Hepatic stellate cell (primary cell): ENCODE results near the gene RAB10.
"Not testable (repeated sequence)": the region's sequence is repeated elsewhere in the genome, so short reads cannot be mapped to it uniquely, and the experiment has no call there.

Experiments
- DNase-seq: peaks from one replicate; pipeline ENCODE4 v3.0.0; 2011; ENCODE audit warnings: low spot score

RAB10 gene

DNA sequence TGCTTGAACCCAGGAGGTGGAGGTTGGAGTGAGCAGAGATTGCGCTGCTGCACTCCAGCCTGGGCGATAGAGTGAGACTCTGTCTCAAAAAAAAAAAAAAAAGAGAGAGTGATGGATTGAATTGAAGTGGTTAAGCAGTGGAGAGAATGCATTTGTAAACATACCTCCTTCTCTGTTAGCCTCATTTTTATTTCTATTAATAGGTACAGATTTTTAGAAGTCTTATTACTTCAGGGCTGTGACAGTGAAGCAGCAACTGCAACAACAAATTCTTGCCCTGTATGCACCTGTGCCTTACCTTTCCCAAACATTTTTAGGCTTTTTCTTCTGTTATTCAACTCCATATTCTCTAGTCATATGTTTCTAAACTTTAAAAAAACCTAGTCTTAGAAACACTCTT is 55.5 kb downstream of the RAB10 start:
- DNase-seq: no peak

GRCh38 chr2:26095758-26096157 is 61.9 kb downstream of the RAB10 start:
- DNase-seq: no peak

DNA sequence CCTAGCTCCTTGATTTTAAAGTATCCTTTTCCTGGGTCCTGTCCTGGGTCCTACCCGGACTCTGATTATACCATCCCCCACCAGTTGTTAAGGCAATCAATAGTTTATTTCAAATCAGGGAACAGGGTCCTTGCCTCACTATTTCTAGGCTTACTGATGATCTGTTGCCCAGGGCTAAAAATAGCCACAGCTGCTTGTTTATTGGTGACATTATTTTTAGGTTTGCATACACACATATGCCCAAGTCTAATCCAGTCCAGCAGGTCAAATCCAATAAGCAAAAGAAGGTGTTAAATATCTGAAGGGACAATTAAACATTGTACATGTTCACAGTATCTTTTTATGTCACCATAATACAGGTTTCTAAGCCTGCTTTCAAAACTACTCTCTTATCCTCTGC is 66.0 kb downstream of the RAB10 start:
- DNase-seq: no peak

- no peak for DNase-seq
Observed at GRCh38 chr2:26100384-26100783, 66.5 kb downstream of the RAB10 start.

DNA sequence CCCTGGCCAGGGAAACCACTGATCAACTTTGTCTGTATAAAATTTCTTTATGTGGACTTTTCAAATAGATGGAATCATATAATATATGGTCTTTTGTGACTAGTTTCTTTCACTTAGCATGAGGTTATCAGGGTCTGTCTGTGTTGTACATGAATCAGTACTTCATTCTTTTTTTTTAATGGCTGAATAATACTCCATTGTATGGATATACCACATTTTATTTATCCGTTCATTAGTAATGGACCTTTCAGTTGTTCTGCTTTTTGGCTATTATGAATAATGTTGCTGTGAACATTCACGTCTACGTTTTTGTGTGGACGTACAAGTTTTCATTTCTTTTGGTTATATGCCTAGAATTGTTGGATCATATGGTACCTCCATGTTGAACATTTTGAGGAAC is 69.9 kb downstream of the RAB10 start:
- DNase-seq: no peak

GRCh38 chr2:26108701-26109100 is 74.8 kb downstream of the RAB10 start:
- not testable (repeated sequence) for DNase-seq

DNA sequence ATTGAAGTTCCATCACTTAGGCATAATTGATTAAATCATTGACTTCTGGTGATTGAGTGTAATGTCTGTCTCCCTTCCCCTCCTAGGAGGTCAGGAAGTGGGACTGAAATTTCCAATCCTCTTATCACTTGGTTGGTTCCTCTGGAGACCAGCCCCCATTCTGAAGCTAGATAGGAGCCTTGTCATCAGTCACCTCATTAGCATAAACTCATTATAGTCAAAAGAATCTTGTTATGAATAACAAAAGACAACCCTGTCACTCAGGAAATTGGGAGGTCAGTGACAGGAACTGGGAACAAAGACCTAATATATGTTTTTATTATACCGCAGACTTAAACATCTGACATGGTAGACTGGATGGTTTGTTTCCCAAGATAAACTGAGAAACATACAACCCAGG is 78.3 kb downstream of the RAB10 start:
- DNase-seq: no peak

DNA sequence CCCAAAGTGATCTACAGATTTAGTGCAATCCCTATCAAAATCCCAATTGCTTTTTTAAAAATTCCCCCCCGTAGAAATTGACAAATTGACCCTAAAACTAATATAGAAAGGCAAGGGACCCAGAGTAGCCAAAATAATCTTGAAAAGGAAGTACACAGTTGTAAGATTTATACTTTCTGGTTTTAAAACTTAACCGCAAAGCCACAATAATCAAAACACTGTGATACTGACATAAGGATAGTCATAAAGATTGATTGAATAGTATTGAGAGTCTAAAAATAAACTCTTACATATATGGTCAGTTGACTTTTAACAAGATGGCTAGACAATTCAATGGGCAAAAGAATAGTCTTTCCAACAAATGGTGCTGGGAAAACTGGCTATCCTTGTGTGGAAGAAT is 80.3 kb downstream of the RAB10 start:
- no peak for DNase-seq

- no peak for DNase-seq
Observed at GRCh38 chr2:26118682-26119081, 84.8 kb downstream of the RAB10 start.

GRCh38 chr2:26119521-26119920 is 85.6 kb downstream of the RAB10 start:
- DNase-seq: no peak

DNA sequence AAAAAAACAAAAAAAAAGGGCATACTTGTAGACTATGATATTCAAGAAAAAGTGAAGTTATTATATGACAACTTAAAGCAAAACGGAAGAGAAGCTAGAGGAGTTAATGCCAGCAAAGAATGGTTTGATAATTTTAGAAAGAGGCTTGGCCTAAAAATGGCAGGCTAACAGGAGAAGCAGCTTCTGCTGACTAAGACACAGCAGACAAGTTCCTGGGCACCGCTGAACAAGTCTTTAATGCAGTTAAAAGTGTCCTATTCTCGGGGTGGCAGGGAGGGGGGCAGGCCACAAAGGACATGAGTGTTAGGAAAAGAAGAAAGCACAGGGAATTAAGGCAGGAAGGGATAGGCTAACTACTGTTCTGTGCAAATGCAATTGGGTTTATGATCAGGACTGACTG is 88.7 kb downstream of the RAB10 start:
- DNase-seq: no peak

DNA sequence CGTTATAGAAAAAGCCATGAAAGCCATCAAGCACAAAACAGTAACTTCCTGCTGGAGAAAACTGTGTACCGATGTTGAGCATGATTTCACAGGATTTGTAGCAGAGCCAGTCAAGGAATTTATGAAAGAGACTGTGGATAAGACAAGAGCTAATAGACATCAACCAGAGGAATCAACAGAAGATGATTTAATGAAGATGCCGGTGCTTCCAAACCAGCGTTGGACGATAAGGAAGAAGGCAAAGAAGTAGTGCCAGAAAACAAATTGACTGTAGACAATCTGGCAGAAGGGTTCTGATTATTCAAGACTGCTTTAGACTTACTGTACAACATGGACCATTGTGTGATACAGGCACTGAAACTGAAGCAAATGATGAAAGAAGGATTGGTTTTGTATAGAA is 89.5 kb downstream of the RAB10 start:
- DNase-seq: no peak

DNA sequence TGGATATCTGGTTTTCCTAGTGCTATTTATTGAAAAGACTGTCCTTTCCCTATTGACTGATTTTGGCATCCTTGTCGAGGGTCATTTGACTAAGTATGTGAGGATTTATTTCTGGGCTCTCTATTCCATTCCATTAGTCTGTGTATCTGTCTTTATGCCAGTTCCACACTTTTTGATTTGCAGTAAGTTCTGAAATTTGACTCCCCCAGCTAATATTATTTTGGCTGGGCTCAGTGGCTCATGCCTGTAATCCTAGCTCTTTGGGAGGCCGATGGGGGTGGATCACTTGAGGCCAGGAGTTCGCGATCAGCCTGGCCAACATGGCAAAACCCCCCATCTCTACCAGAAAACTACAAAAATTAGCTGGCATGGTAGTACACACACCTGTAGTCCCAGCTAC is 92.2 kb downstream of the RAB10 start:
- DNase-seq: no peak

GRCh38 chr2:26128176-26128575 is 94.3 kb downstream of the RAB10 start:
- DNase-seq: no peak

GRCh38 chr2:26130763-26131162 is 96.9 kb downstream of the RAB10 start:
- no peak for DNase-seq

DNA sequence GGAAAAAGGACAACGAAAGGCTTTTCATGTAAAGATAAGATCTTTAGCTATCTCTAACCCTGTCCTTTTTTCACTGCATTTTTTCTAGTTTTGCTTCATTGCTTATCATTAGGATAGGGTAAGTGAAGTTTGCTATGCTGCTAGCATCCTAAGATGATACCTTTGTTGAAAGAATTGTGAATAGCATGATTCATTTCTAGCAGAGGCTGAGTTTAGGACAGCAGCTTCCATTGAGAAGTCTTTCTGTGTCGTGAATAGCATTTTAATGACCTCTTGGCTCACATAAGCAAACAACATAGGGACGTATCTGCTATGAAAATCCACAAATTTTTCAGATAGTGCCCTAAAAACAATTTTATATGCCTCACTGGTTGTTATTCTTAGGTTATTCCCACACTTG is 102.6 kb downstream of the RAB10 start:
- DNase-seq: no peak

- no peak for DNase-seq
Observed at GRCh38 chr2:26139269-26140183, 105.6 kb downstream of the RAB10 start.

- DNase-seq: no peak
Observed at GRCh38 chr2:26141145-26141769, 107.4 kb downstream of the RAB10 start.

GRCh38 chr2:26144031-26144430 is 110.1 kb downstream of the RAB10 start:
- DNase-seq: no peak

DNA sequence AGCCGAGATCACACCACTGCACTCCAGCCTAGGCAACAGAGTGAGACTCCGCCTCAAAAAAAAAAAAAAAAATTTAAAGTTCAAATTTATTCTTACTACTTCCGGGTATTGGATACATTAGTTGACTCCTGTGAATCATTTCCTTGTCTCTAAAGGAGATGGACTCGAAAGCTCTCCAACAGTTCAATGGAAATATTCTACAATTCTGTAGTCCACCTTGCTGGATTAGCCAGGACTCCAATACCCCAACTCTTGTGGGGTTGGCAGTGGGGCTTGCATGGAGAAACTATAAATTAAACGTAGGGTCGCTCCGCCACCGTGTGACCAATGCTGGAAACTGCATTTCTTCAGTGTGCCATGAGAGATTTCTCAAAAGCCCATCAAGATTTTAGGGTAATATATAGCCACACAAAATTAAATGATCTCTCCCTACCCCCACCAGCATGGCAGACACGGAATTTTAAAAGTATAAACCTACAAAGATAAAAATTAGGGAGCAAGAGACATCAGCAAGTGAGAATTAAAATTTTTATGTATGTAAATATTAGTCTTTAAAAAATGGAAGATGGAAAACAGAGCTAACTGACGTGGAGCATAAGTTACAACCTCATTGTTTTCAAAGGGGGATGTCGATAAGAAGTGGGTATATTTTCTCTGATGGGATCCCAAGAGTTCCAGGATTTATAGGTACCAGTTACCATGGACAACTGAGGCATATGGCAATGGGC is 111.2 kb downstream of the RAB10 start:
- DNase-seq: peak; percentile 58

- no peak for DNase-seq
Observed at GRCh38 chr2:26148501-26148900, 114.6 kb downstream of the RAB10 start.

- no peak for DNase-seq
Observed at GRCh38 chr2:26150243-26150642, 116.4 kb downstream of the RAB10 start.

- DNase-seq: no peak
Observed at GRCh38 chr2:26157580-26157979, 123.7 kb downstream of the RAB10 start.
